Caco-2 (cell line): Measurements from ENCODE around the gene POGLUT3. TPM values are rescaled to one million over a fixed set of nuclear protein-coding genes. Genes with fewer than 3 reads are reported as not detected.

Experiments used
- BruUV-seq: library from RNA; stranded (reverse); fragments of 400-500 nt; replicated peaks from 2 replicates; lab custom pipeline; 2021; lab: Mats Ljungman, UMichigan
- CTCF ChIA-PET: fragments of 300-600 bp; sonication (Branson Sonifier 250); formaldehyde crosslinking; loops from one replicate; lab custom pipeline; 2022; ENCODE audit warnings: antibody characterized with exemption; lab: Charles Lee
- POLR2A ChIA-PET: fragments of 300-600 bp; sonication (Branson Sonifier 250); formaldehyde crosslinking; loops from one replicate; lab custom pipeline; 2022; ENCODE audit warnings: antibody characterized with exemption; lab: Charles Lee
- DNase-seq, 2 experiments: peaks; one replicate each; pipeline versions ENCODE4 v3.0.0 to v3.0.0-alpha.2; 2020 to 2022
- H3K27me3 ChIP-seq: replicated peaks from 2 replicates; pipeline ENCODE4 v1.6.0; 2011; ENCODE audit warnings: low read length; ENCODE audit not compliant: control insufficient read depth, insufficient read depth
- H3K36me3 ChIP-seq: 2 replicates; pipeline ENCODE4 v1.5.1; 2011; ENCODE audit warnings: low read length; ENCODE audit not compliant: control insufficient read depth, insufficient read depth
- H3K4me1 ChIP-seq: fragments of 250-450 bp; sonication (Bioruptor Pico); 2 replicates; pipeline ENCODE4 v1.5.1; 2020; ENCODE audit warnings: mild to moderate bottlenecking
- H3K4me3 ChIP-seq: 2 replicates; pipeline ENCODE4 v1.5.1; 2011; ENCODE audit warnings: low read depth, mild to moderate bottlenecking, control low read depth, low read length
- H3K9me3 ChIP-seq: fragments of 250-450 bp; sonication (Bioruptor Pico); 2 replicates; pipeline ENCODE4 v1.5.1; 2020; ENCODE audit warnings: mild to moderate bottlenecking, moderate library complexity
- H3K27ac Mint-ChIP-seq: one replicate; pipeline ENCODE4 v1.8.0; 2022; ENCODE audit warnings: mixed read lengths; ENCODE audit not compliant: unreplicated experiment
- H3K27me3 Mint-ChIP-seq: one replicate; pipeline ENCODE4 v1.8.0; 2022; ENCODE audit warnings: mixed read lengths; ENCODE audit not compliant: insufficient read depth, unreplicated experiment
- H3K36me3 Mint-ChIP-seq: one replicate; pipeline ENCODE4 v1.8.0; 2022; ENCODE audit warnings: mild to moderate bottlenecking, mixed read lengths; ENCODE audit not compliant: insufficient read depth, unreplicated experiment
- H3K4me1 Mint-ChIP-seq: one replicate; pipeline ENCODE4 v1.8.0; 2022; ENCODE audit warnings: low read depth, mixed read lengths; ENCODE audit not compliant: unreplicated experiment
- H3K4me3 Mint-ChIP-seq: one replicate; pipeline ENCODE4 v1.8.0; 2022; ENCODE audit warnings: mild to moderate bottlenecking, moderate library complexity, mixed read lengths; ENCODE audit not compliant: unreplicated experiment
- H3K9me3 Mint-ChIP-seq: one replicate; pipeline ENCODE4 v1.8.0; 2022; ENCODE audit warnings: mixed read lengths; ENCODE audit not compliant: unreplicated experiment
- CTCF ChIP-seq, 2 experiments: fragments of 200-600 bp in 1 of 2; IDR thresholded peaks; 1 replicate in 1 of 2; 2 replicates in 1 of 2; pipeline versions ENCODE4 v1.5.1 to v1.8.0; 2011 to 2022; ENCODE audit warnings: antibody characterized with exemption in 1 of 2, control low read depth in 1 of 2, inconsistent platforms in 1 of 2, low read depth in 1 of 2, low read length in 1 of 2, mild to moderate bottlenecking in 1 of 2, moderate library complexity in 1 of 2; ENCODE audit not compliant: insufficient read depth in 1 of 2, severe bottlenecking in 1 of 2, unreplicated experiment in 1 of 2
- intact Hi-C: fragments of 100-400 bp; cut with micrococcal nuclease; formaldehyde crosslinking; loops from one replicate; pipeline ENCODE4 v1.10.0; 2022; ENCODE audit not compliant: unreplicated experiment
- total RNA-seq: library from RNA; stranded (reverse); gene quantifications from 2 replicates; pipeline ENCODE4 v1.2.3, GENCODE V29; 2022

The POGLUT3 gene
- total RNA-seq, 1 experiment from 2014 or later: 87.2 TPM

GRCh38 chr11:108511851-108512474, 13.8 kb upstream of the POGLUT3 start:
- no peak overlapping the region for H3K4me3 Mint-ChIP-seq
- H3K36me3 Mint-ChIP-seq: peaks cover 36% of the 10 kb centered on the region
- CTCF ChIA-PET: no interaction called here
- H3K9me3 ChIP-seq: no peaks in the 10 kb centered on the region
- H3K27me3 Mint-ChIP-seq: no peaks in the 10 kb centered on the region
- no TSS peak for BruUV-seq
- H3K9me3 Mint-ChIP-seq: no peaks in the 10 kb centered on the region
- H3K27me3 ChIP-seq: no peaks in the 10 kb centered on the region
- POLR2A ChIA-PET: interaction anchor here (0.6 to 0.9 kb wide), 2 partner anchors 12 to 45 kb away, joined by 3 read pairs; no protein-coding TSS in a partner anchor
- no peak for DNase-seq
- H3K36me3 ChIP-seq: no peaks in the 10 kb centered on the region; the same call in 1 of the 2 replicates
- peaks cover 8% of the 10 kb centered on the region for H3K4me1 ChIP-seq
- H3K27ac Mint-ChIP-seq: no peak overlapping the region
- H3K4me3 ChIP-seq: no peak overlapping the region
- peaks cover 20% of the 10 kb centered on the region for H3K4me1 Mint-ChIP-seq
- intact Hi-C loops: no loop called here
- no peak for TF ChIP-seq CTCF (IDR thresholded peaks at IDR 0.05; ENCODE audit: insufficient read depth in 1 of 2, low read depth in 1 of 2, low read length in 1 of 2, severe bottlenecking in 1 of 2, unreplicated experiment in 1 of 2)

- peaks cover 20% of the 10 kb centered on the region for H3K4me1 Mint-ChIP-seq
- TF ChIP-seq CTCF (IDR thresholded peaks at IDR 0.05; ENCODE audit: insufficient read depth in 1 of 2, low read depth in 1 of 2, low read length in 1 of 2, severe bottlenecking in 1 of 2, unreplicated experiment in 1 of 2): no peak
- H3K4me3 Mint-ChIP-seq: no peak overlapping the region
- CTCF ChIA-PET: no interaction called here
- H3K9me3 Mint-ChIP-seq: no peaks in the 10 kb centered on the region
- Histone ChIP-seq H3K9me3 (no peaks in the 10 kb centered on the region), H3K4me1 (peaks cover 8% of the 10 kb centered on the region), H3K36me3 (no peaks in the 10 kb centered on the region), H3K27me3 (no peaks in the 10 kb centered on the region), H3K4me3 (no peak overlapping the region)
- POLR2A ChIA-PET: interaction anchor here (0.6 kb wide), 1 partner anchor 263 kb away, joined by 4 read pairs; no protein-coding TSS in a partner anchor
- intact Hi-C loops: no loop called here
- no peak overlapping the region for H3K27ac Mint-ChIP-seq
- no peaks in the 10 kb centered on the region for H3K27me3 Mint-ChIP-seq
- no peak for DNase-seq
- peaks cover 29% of the 10 kb centered on the region for H3K36me3 Mint-ChIP-seq
- BruUV-seq: no TSS peak
Observed at GRCh38 chr11:108508653-108509593, 10.7 kb upstream of the POGLUT3 start.

GRCh38 chr11:108501396-108501795, 3.2 kb upstream of the POGLUT3 start:
- no peak for DNase-seq
- no peaks in the 10 kb centered on the region for H3K27me3 Mint-ChIP-seq
- H3K9me3 Mint-ChIP-seq: no peaks in the 10 kb centered on the region
- no peak for TF ChIP-seq CTCF (IDR thresholded peaks at IDR 0.05; ENCODE audit: insufficient read depth in 1 of 2, low read depth in 1 of 2, low read length in 1 of 2, severe bottlenecking in 1 of 2, unreplicated experiment in 1 of 2)
- H3K36me3 ChIP-seq: no peaks in the 10 kb centered on the region
- H3K4me3 Mint-ChIP-seq: no peak overlapping the region
- POLR2A ChIA-PET: interaction anchor here (1.4 kb wide), 1 partner anchor 92 kb away, joined by 4 read pairs; the partner anchor contains the start of gene EXPH5
- peaks cover 43% of the 10 kb centered on the region for H3K4me1 Mint-ChIP-seq
- H3K4me3 ChIP-seq: no peak overlapping the region
- H3K27me3 ChIP-seq: no peaks in the 10 kb centered on the region
- intact Hi-C loops: loop anchor here (5.0 kb wide), 1 partner anchor 384 kb away; no protein-coding TSS in a partner anchor
- H3K9me3 ChIP-seq: no peaks in the 10 kb centered on the region
- H3K27ac Mint-ChIP-seq: peak overlapping the region; percentile 19
- CTCF ChIA-PET: no interaction called here
- H3K36me3 Mint-ChIP-seq: peaks cover 31% of the 10 kb centered on the region
- BruUV-seq: no TSS peak
- peaks cover 35% of the 10 kb centered on the region for H3K4me1 ChIP-seq
